Kidney epithelial cell (primary cell): ENCODE data around the gene MYO18A. TPM values are rescaled to one million over a fixed set of nuclear protein-coding genes. Genes with fewer than 3 reads are reported as not detected.
A peak's percentile ranks its signal among the peaks of the same experiment; 100 is the strongest.

ENCODE experiments used
- DNase-seq: peaks from one replicate; pipeline ENCODE4 v3.0.0-alpha.2; 2010; ENCODE audit warnings: low read depth
- H3K27me3 ChIP-seq: 2 replicates; pipeline ENCODE4 v1.6.0; 2011; ENCODE audit warnings: low read length; ENCODE audit not compliant: control insufficient read depth, insufficient read depth
- H3K36me3 ChIP-seq: 2 replicates; pipeline ENCODE4 v1.5.1; 2011; ENCODE audit warnings: low read length; ENCODE audit not compliant: control insufficient read depth, insufficient read depth
- H3K4me3 ChIP-seq: 2 replicates; pipeline ENCODE4 v1.5.1; 2011; ENCODE audit warnings: low read depth, mild to moderate bottlenecking, control low read depth, low read length
- CTCF ChIP-seq: IDR thresholded peaks from 2 replicates; pipeline ENCODE4 v1.5.1; 2011; ENCODE audit warnings: mild to moderate bottlenecking, moderate library complexity, low read length, control low read depth, inconsistent platforms; ENCODE audit not compliant: insufficient read depth, poor library complexity, severe bottlenecking
- total RNA-seq: library from RNA; depleted of rRNA; stranded (reverse); fragments of >200 nt; gene quantifications from 2 replicates; pipeline ENCODE4 v1.2.3, GENCODE V29; 2015

The MYO18A gene
- total RNA-seq, 1 donor from 2014 or later, result 19.8 TPM

GRCh38 chr17:29113334-29113733, 66.9 kb downstream of the MYO18A start:
- Histone ChIP-seq H3K36me3 (no peaks in the 10 kb centered on the region), H3K27me3 (no peaks in the 10 kb centered on the region), H3K4me3 (no peak overlapping the region)
- DNase-seq, result no peak
- TF ChIP-seq CTCF, result no peak

- Histone ChIP-seq H3K4me3 (no peak overlapping the region), H3K36me3 (no peaks in the 10 kb centered on the region), H3K27me3 (no peaks in the 10 kb centered on the region)
- no peak for TF ChIP-seq CTCF
- DNase-seq, result no peak
Observed at GRCh38 chr17:29112771-29113295, 67.4 kb downstream of the MYO18A start.

- peak; percentile 99 for TF ChIP-seq CTCF
Observed at GRCh38 chr17:29111816-29112499, 68.2 kb downstream of the MYO18A start.

GRCh38 chr17:29110372-29110757, 69.8 kb downstream of the MYO18A start:
- Histone ChIP-seq H3K36me3 (peaks cover 1% of the 10 kb centered on the region), H3K27me3 (no peaks in the 10 kb centered on the region), H3K4me3 (no peak overlapping the region)
- no peak for TF ChIP-seq CTCF
- DNase-seq, result no peak

More at GRCh38 chr17:29111816-29112499, 68.2 kb downstream of the MYO18A start:
- no peak overlapping the region for H3K4me3 ChIP-seq
- no peak for DNase-seq
- no peaks in the 10 kb centered on the region for H3K27me3 ChIP-seq
- no peaks in the 10 kb centered on the region for H3K36me3 ChIP-seq

GRCh38 chr17:29109477-29110371, 70.5 kb downstream of the MYO18A start:
- no peaks in the 10 kb centered on the region for H3K27me3 ChIP-seq
- no peak overlapping the region for H3K4me3 ChIP-seq
- DNase-seq, result no peak
- H3K36me3 ChIP-seq, result peaks cover 1% of the 10 kb centered on the region
- no peak for TF ChIP-seq CTCF
